ENCODE results near the gene INHBC.
A peak's percentile ranks its signal among the peaks of the same experiment; 100 is the strongest.

INHBC gene

DNA sequence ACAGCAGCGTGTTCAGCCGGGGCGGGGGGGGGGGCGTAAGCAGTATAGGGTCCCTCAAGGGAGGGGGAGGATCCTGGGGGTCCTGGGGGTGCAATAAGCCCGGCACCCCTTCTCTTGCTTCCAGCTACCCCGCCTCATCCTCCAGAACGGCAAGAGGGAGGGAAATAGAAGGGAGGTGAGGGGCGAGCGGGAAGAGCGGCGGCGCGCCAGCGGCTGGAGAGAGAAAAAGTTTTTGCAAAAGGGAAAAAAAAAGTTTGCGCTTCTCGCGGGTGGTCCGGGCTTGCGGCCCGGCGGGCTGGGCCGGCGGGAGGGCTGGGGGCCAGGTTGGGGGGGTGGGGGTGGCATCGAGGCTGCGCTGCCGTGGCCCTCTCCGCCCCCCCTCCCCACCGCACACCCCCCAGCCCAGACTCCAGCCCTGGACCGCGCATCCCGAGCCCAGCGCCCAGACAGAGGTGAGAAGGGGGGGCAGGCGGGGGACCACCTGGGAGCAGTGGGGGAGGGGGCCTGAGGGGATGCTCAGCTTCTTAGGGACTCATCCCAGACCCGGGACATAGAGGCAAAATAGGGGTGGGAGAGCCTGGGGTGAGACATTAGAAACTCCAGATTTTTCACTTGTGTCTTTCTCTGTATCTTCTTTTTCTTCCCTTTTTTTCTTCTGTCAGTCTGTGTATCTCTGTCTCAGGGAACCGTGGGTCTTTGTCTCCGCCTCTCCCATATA, 25.3 kb downstream of the INHBC start, which contains the start of gene GLI1:
Gene GLI1, plus strand, starts transcription at position 36 of the 718 bp plus-strand sequence. CDS start 3,907 bp downstream, outside the sequence.
- Histone ChIP-seq H3K27ac (replicated peaks; ENCODE audit: low read length) (no peak within 1 kb of the TSS), H3K79me1 (ENCODE audit: low read depth, low read length) (peaks cover 2% of the 10 kb centered on the region), H3K27me3 (ENCODE audit: control insufficient read depth in 3 of 3, insufficient read depth in 3 of 3, low read depth in 1 of 3, low read length in 3 of 3) (peaks cover 0 to 16% (median 0%) of the 10 kb centered on the region in 3 experiments), H3K23ac (ENCODE audit: low read depth, low read length, poor library complexity) (peak within 1 kb of the TSS; percentile 68), H3K36me3 (replicated peaks in 1 of 2; ENCODE audit: control insufficient read depth in 2 of 2, insufficient read depth in 2 of 2, low read length in 2 of 2) (no peaks in the 10 kb centered on the region), H3K4me1 (ENCODE audit: control insufficient read depth in 2 of 2, insufficient read depth in 1 of 2, low read depth in 1 of 2, low read length in 2 of 2) (peaks cover 29 to 30% of the 10 kb centered on the region in 2 donors), H4K8ac (ENCODE audit: low read depth, low read length) (no peak within 1 kb of the TSS), H4K91ac (ENCODE audit: low read depth, low read length, poor library complexity) (no peak within 1 kb of the TSS), H3K14ac (ENCODE audit: low read length) (no peak within 1 kb of the TSS), H2BK12ac (ENCODE audit: low read length) (no peak within 1 kb of the TSS), H3K4me3 (ENCODE audit: low read length in 2 of 2) (peak within 1 kb of the TSS; percentile 49 to 78), H2BK5ac (ENCODE audit: low read length) (no peak within 1 kb of the TSS), H3K9me3 (replicated peaks in 1 of 2; ENCODE audit: control insufficient read depth in 2 of 2, insufficient read depth in 1 of 2, low read depth in 1 of 2, low read length in 2 of 2) (no peaks in the 10 kb centered on the region), H2BK120ac (ENCODE audit: low read depth, low read length) (no peak within 1 kb of the TSS), H3K4me2 (ENCODE audit: insufficient read depth, low read length, poor library complexity, severe bottlenecking) (peak within 1 kb of the TSS; percentile 99), H3K4ac (ENCODE audit: low read length) (no peak within 1 kb of the TSS), H2AK5ac (ENCODE audit: low read depth, low read length) (no peak within 1 kb of the TSS), H3K18ac (ENCODE audit: low read length) (peak within 1 kb of the TSS; percentile 73), H3K9ac (ENCODE audit: low read depth, low read length, poor library complexity) (peak within 1 kb of the TSS; percentile 27), H2AFZ (ENCODE audit: low read length) (peak within 1 kb of the TSS; percentile 84), H2BK15ac (ENCODE audit: low read length) (peak within 1 kb of the TSS; percentile 39)
- WGBS, 2 donors (ENCODE audit: extremely low coverage in 2 of 2, insufficient read length in 2 of 2, insufficient replicate concordance in 1 of 2) = no CpG with 5 or more reads among the region's 36 CpGs
- DNase-seq (ENCODE audit: low spot score) = no peak

DNA sequence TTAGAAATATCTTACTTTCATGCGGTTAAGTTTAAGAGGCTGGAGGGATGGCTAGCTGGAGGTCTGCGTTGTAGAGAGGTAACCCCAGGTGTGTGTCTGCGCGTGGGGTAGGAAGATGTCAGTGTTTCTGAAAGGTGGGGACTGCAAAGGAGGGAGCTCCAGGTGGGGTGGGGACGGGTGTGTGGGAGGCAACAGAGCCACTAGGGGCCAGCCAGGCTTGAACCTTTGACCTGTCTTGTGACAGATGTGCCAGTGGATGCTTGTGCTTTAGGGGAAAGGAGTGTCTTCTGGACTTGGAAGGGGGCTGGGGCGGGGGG, 25.8 kb downstream of the INHBC start:
- peak overlapping the region in 1 of 2 donors; percentile 49 for H3K4me3 ChIP-seq (ENCODE audit: low read length in 2 of 2)
- WGBS, 2 donors (ENCODE audit: extremely low coverage in 2 of 2, insufficient read length in 2 of 2, insufficient replicate concordance in 1 of 2) = no CpG with 5 or more reads among the region's 6 CpGs

DNA sequence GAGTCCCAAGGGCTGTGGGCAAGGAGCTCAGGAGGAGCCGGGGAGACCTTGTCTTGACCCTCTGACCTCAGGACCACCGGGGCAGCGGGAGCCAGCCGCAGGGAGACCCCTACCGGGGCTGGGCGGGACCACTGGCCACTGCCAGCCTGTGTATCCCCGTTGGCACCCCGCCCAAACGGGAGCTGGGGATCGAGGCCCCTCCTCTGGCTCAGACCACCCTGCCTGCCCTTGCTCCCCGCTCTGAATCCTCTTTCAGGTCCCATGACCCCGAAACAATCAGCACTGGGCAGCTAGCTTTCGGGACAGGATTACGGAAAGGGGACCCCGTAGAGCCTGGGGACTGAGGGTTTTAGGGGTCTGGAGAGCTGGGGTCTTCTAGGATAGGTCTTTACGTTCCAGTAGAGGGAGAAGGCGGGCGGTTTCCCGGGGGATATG, 26.3 kb downstream of the INHBC start:
- DNase-seq (ENCODE audit: low spot score) = peak; percentile 84
- Histone ChIP-seq H3K14ac (ENCODE audit: low read length) (no peak overlapping the region), H2BK5ac (ENCODE audit: low read length) (no peak overlapping the region), H3K18ac (ENCODE audit: low read length) (no peak overlapping the region), H3K23ac (ENCODE audit: low read depth, low read length, poor library complexity) (peak overlapping the region; percentile 38), H2BK120ac (ENCODE audit: low read depth, low read length) (no peak overlapping the region), H3K4me1 (ENCODE audit: control insufficient read depth in 2 of 2, insufficient read depth in 1 of 2, low read depth in 1 of 2, low read length in 2 of 2) (peaks cover 20 to 24% of the 10 kb centered on the region in 2 donors), H2AK5ac (ENCODE audit: low read depth, low read length) (no peak overlapping the region), H3K4ac (ENCODE audit: low read length) (no peak overlapping the region), H3K36me3 (replicated peaks in 1 of 2; ENCODE audit: control insufficient read depth in 2 of 2, insufficient read depth in 2 of 2, low read length in 2 of 2) (no peaks in the 10 kb centered on the region), H3K9ac (ENCODE audit: low read depth, low read length, poor library complexity) (peak overlapping the region; percentile 27), H2AFZ (ENCODE audit: low read length) (peak overlapping the region; percentile 72), H2BK12ac (ENCODE audit: low read length) (no peak overlapping the region), H3K79me1 (ENCODE audit: low read depth, low read length) (no peaks in the 10 kb centered on the region), H3K27me3 (ENCODE audit: control insufficient read depth in 3 of 3, insufficient read depth in 3 of 3, low read depth in 1 of 3, low read length in 3 of 3) (peaks cover 0 to 14% (median 0%) of the 10 kb centered on the region in 3 experiments), H4K91ac (ENCODE audit: low read depth, low read length, poor library complexity) (no peak overlapping the region), H3K4me3 (ENCODE audit: low read length in 2 of 2) (peak overlapping the region in 1 of 2 donors; percentile 49), H4K8ac (ENCODE audit: low read depth, low read length) (no peak overlapping the region), H3K27ac (replicated peaks; ENCODE audit: low read length) (no peak overlapping the region), H3K4me2 (ENCODE audit: insufficient read depth, low read length, poor library complexity, severe bottlenecking) (peak overlapping the region; percentile 58), H2BK15ac (ENCODE audit: low read length) (peak overlapping the region; percentile 39), H3K9me3 (replicated peaks in 1 of 2; ENCODE audit: control insufficient read depth in 2 of 2, insufficient read depth in 1 of 2, low read depth in 1 of 2, low read length in 2 of 2) (no peaks in the 10 kb centered on the region)
- WGBS, 2 donors (ENCODE audit: extremely low coverage in 2 of 2, insufficient read length in 2 of 2, insufficient replicate concordance in 1 of 2) = no CpG with 5 or more reads among the region's 19 CpGs

More for the DNA sequence above, 25.8 kb downstream of the INHBC start:
- peaks cover 2% of the 10 kb centered on the region for H3K79me1 ChIP-seq (ENCODE audit: low read depth, low read length)
- H3K9me3 ChIP-seq (replicated peaks in 1 of 2; ENCODE audit: control insufficient read depth in 2 of 2, insufficient read depth in 1 of 2, low read depth in 1 of 2, low read length in 2 of 2) = no peaks in the 10 kb centered on the region
- no peak overlapping the region for H2BK5ac ChIP-seq (ENCODE audit: low read length)
- H3K9ac ChIP-seq (ENCODE audit: low read depth, low read length, poor library complexity) = peak overlapping the region; percentile 27
- no peak overlapping the region for H4K91ac ChIP-seq (ENCODE audit: low read depth, low read length, poor library complexity)
- H3K4me2 ChIP-seq (ENCODE audit: insufficient read depth, low read length, poor library complexity, severe bottlenecking) = peak overlapping the region; percentile 58
- H3K23ac ChIP-seq (ENCODE audit: low read depth, low read length, poor library complexity) = no peak overlapping the region
- H3K36me3 ChIP-seq (replicated peaks in 1 of 2; ENCODE audit: control insufficient read depth in 2 of 2, insufficient read depth in 2 of 2, low read length in 2 of 2) = no peaks in the 10 kb centered on the region
- no peak overlapping the region for H4K8ac ChIP-seq (ENCODE audit: low read depth, low read length)
- H3K4me1 ChIP-seq (ENCODE audit: control insufficient read depth in 2 of 2, insufficient read depth in 1 of 2, low read depth in 1 of 2, low read length in 2 of 2) = peaks cover 24 to 25% of the 10 kb centered on the region in 2 donors
- H2AK5ac ChIP-seq (ENCODE audit: low read depth, low read length) = no peak overlapping the region
- H2BK12ac ChIP-seq (ENCODE audit: low read length) = no peak overlapping the region
- H3K27ac ChIP-seq (replicated peaks; ENCODE audit: low read length) = no peak overlapping the region
- H2BK15ac ChIP-seq (ENCODE audit: low read length) = peak overlapping the region; percentile 39
- H3K18ac ChIP-seq (ENCODE audit: low read length) = no peak overlapping the region
- peaks cover 0 to 18% (median 0%) of the 10 kb centered on the region in 3 experiments for H3K27me3 ChIP-seq (ENCODE audit: control insufficient read depth in 3 of 3, insufficient read depth in 3 of 3, low read depth in 1 of 3, low read length in 3 of 3)
- no peak overlapping the region for H3K14ac ChIP-seq (ENCODE audit: low read length)
- no peak overlapping the region for H3K4ac ChIP-seq (ENCODE audit: low read length)
- H2AFZ ChIP-seq (ENCODE audit: low read length) = no peak overlapping the region
- no peak overlapping the region for H2BK120ac ChIP-seq (ENCODE audit: low read depth, low read length)
- peak; percentile 30 for DNase-seq (ENCODE audit: low spot score)

DNA sequence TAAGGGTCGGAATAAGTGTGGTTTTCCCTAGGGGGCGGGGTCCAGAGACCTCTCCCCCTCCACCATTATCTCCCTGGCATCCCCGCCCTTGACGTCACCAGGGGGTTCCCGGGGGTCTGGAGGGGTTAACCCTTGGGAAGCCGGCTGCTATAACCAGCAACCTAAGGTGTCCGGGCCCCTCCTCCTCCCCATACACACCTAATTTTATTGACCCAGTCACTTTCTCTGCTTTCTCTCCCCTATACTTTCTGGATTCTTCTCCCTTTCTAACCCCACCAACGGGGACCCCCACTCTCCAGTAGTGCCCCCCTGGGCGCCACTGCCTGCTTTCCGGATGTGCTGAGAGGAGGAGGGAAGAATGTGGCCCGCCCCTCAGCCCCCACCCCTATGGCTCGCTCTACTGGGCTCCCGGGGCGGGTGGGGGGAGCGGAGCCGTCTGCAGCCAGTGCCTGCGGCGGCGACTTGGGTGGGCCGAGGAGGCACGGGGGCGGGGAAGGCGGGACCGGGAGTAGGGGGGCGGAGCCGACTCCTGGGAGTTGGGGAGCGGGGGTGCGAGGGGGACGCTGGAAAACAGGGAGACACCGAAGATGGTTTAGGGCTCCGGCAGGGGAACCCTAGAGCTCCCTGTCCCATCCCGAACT, 26.8 kb downstream of the INHBC start:
- Histone ChIP-seq H2AFZ (ENCODE audit: low read length) (peak overlapping the region; percentile 72), H2AK5ac (ENCODE audit: low read depth, low read length) (no peak overlapping the region), H3K14ac (ENCODE audit: low read length) (no peak overlapping the region), H3K36me3 (replicated peaks in 1 of 2; ENCODE audit: control insufficient read depth in 2 of 2, insufficient read depth in 2 of 2, low read length in 2 of 2) (no peaks in the 10 kb centered on the region), H2BK15ac (ENCODE audit: low read length) (no peak overlapping the region), H2BK5ac (ENCODE audit: low read length) (no peak overlapping the region), H3K9ac (ENCODE audit: low read depth, low read length, poor library complexity) (no peak overlapping the region), H3K4me1 (ENCODE audit: control insufficient read depth in 2 of 2, insufficient read depth in 1 of 2, low read depth in 1 of 2, low read length in 2 of 2) (peaks cover 18 to 24% of the 10 kb centered on the region in 2 donors), H3K18ac (ENCODE audit: low read length) (no peak overlapping the region), H3K23ac (ENCODE audit: low read depth, low read length, poor library complexity) (no peak overlapping the region), H4K8ac (ENCODE audit: low read depth, low read length) (no peak overlapping the region), H3K27me3 (ENCODE audit: control insufficient read depth in 3 of 3, insufficient read depth in 3 of 3, low read depth in 1 of 3, low read length in 3 of 3) (peaks cover 0 to 13% (median 0%) of the 10 kb centered on the region in 3 experiments), H2BK12ac (ENCODE audit: low read length) (no peak overlapping the region), H3K4me2 (ENCODE audit: insufficient read depth, low read length, poor library complexity, severe bottlenecking) (peak overlapping the region; percentile 58), H3K79me1 (ENCODE audit: low read depth, low read length) (no peaks in the 10 kb centered on the region), H4K91ac (ENCODE audit: low read depth, low read length, poor library complexity) (no peak overlapping the region), H3K9me3 (replicated peaks in 1 of 2; ENCODE audit: control insufficient read depth in 2 of 2, insufficient read depth in 1 of 2, low read depth in 1 of 2, low read length in 2 of 2) (no peaks in the 10 kb centered on the region), H3K4me3 (ENCODE audit: low read length in 2 of 2) (peak overlapping the region; percentile 49 to 69), H2BK120ac (ENCODE audit: low read depth, low read length) (no peak overlapping the region), H3K27ac (replicated peaks; ENCODE audit: low read length) (no peak overlapping the region), H3K4ac (ENCODE audit: low read length) (no peak overlapping the region)
- no CpG with 5 or more reads among the region's 32 CpGs for WGBS, 2 donors (ENCODE audit: extremely low coverage in 2 of 2, insufficient read length in 2 of 2, insufficient replicate concordance in 1 of 2)
- peak; percentile 65 for DNase-seq (ENCODE audit: low spot score)

All from neuronal stem cell (in vitro differentiated cells).